Epidermal melanocyte (primary cell): ENCODE measurements around the gene COPZ2.
"Not testable (repeated sequence)": the region's sequence is repeated elsewhere in the genome, so short reads cannot be mapped to it uniquely, and the experiment has no call there.

Experiments
- DNase-seq: peaks from one replicate; pipeline ENCODE4 v3.0.0; 2011; ENCODE audit warnings: low spot score; ENCODE audit not compliant: insufficient read length

COPZ2 gene

DNA sequence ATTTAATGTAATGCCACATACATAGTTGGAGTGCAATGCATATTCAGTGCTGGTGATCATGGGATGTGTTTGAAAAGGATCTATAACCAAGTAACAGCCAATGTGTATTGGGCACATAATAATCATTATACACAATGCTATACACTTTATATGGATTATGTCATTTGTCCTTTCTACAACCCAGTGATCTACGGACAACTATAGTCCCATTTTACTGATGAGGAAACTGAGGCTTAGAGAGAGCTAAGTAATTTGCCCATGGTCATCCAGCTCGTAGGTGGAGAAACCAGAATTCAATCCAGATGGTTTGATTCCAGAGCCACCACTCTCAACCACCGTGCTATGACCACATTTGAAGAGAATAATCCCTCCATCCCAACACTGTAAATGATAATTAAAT lies 27.4 kb downstream of the COPZ2 start:
- no peak for DNase-seq

DNA sequence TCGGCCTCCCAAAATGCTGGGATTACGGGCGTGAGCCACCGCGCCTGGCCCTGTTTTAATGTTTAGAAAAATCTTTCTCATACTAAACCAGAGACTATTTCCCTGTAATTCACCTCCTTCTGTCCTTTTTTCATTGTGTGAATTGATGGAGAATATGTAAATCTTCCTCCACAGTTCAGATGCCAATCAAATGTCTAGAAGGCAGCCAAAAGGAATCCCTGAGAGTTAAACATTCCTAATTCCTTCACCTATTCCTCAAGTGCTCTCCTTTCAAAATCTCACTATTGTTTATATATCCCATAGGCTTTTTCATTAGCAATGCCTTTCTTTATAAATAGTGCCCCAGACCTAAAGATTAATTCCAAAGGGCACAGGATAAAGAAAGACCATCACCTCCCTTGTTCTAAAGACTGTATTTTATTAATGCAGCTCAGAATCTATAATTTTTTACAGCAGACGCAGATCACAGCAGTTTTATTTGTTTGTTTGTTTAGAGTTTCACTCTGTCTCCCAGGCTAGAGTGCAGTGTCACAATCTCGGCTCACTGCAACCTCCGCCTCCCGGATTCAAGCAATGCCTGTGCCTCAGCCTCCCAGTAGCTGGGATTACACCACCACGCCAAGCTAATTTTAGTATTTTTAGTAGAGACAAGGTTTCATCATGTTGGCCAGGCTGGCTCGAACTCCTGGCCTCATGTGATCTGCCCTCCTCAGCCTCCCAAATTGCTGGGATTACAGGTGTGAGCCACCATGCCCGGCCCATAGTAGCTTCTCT lies 30.5 kb downstream of the COPZ2 start:
- DNase-seq: no peak

DNA sequence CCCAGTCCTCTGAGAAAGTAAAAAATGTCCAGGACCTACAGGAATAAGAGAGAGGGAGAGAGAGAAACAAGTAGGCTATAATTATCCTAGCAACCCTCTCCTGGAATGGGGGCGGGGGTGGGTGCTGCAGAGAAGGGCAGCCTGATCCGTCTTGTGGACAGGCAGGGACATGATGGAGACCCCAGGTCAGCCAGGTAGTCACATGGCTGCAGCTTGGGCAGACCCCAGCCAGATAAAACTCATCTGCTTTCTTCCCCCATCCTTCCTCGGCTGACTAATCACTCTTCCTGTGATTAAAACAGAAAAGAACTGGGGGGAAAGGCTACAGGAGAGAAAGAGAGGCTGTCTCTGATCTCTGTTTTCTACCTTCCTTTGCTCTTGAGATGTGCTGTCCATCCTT lies 32.6 kb downstream of the COPZ2 start:
- DNase-seq: no peak

DNA sequence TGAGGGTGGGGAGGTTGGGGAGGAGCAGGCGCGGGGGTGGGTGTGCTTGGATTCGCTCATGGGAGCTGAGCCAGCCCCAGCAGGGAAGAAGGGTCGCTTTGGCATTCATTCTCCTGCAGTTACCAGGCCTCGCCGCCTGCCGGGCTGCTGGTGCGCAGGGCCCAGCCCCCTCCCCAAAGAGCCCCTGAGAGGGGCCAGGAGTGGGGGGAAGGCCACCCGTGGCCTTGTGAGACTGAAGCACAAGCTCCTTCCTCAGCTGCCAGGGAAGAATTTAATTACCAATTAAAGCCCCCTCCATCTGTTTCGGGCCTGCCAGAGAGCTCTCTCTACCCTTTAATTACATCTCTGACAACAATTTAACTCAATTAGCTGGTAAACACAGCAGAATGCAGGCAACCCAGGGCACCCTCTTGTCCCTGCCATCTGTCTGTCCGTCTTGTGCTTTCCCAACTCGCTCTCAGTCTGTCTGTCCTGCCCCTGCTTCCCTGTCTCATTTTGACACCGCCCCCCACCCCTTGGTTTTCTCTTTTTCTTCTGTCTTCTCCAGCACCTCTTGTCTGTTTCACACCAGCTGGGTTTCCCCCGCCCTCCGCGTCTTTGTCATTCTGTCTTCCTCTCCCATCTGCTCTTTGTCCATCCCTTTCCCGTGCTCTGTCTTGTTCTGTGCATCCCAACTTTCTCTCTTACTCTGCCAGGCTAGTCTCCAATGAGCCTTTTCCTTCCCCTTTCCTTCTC lies 34.0 kb downstream of the COPZ2 start:
- DNase-seq: no peak

DNA sequence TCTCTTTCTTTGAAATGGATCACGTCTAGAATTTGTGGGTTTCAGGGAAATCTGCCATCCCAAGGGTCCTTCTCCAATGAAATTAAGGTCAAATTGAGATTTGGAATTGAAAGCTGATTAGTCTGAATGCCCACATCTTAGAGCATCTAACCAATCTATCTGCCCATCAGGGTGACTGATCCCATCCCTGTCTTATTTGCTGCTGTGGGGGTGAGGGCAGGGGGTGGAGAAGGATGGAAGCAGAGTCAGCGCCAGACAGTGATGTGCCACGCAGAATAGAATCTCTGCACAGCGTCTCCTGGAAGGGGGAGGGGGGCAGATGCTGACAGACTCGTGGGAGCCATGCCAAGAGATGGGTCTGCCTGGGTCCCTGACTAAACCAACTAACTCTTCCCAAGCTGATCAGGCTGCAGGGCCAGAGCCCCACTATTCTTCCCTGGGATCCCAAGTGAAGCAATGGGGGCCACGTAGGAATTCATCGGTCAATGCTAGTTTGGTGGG lies 34.6 kb downstream of the COPZ2 start:
- DNase-seq: no peak

DNA sequence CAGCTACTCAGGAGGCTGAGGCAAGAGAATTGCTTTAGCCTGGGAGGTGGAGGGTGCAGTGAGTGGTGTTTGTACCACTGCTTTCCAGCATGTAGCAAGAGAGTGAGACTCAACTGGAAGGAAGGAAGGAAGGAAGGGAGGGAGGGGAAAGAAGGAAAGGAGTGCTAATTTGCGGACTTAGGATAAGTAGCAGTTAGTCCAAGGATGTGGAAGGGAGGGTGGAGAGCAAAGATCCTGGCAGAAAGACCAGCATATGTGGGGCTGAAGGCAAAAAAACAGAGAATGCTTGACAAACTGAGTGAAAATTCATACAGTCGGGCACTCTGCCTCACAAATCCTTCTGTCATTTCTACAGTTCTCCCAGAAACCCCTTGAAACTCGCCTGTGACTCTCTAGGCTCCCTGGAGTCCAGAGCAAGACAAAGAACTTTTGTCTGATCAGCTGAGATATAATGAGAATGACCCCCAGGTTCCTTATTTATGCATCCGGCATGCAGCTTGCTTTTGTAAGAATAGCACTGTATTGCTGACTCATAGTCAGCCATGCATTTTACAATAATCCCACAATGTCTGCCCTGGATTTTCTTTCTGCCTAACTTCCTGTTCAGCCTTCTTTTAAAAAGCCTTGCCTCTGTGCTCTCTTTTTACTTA lies 35.2 kb downstream of the COPZ2 start:
- peak; percentile 83 for DNase-seq

DNA sequence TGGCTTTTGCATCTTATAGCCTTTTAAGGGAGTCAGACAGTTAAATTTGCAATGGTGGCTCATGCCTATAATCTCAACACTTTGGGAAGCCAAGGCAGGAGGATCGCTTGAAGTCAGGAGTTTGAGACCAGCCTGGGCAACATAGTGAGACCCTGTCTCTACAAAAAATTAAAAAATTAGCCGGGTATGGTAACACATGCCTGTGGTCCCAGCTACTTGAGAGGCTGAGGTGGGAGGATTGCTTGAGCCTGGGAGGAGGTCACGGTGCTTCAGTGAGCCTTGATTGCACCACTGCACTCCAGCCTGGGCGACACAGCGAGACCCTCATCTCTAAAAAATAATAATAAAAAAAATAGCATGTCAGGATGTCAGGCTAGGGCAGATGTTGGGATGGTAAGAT lies 35.9 kb downstream of the COPZ2 start:
- not testable (repeated sequence) for DNase-seq

DNA sequence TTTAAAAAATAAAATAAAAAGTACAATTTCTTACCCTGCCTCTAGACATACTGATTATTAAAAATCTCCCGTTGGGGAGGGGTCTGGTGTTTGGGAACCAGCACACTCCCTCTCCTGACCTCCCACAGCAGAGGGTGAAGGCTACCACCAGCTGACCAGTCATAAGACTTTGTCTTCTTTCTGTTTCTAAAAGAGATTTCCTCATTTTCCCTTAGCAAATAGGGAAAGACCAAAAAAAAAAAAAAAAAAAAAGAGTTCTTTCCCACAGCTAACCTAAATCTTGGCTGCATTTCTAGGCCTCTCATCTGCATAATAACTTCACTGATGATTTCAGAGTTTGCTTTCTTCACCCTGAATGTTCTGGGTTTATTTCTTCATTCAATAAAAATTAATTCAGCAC lies 36.4 kb downstream of the COPZ2 start:
- DNase-seq: no peak

DNA sequence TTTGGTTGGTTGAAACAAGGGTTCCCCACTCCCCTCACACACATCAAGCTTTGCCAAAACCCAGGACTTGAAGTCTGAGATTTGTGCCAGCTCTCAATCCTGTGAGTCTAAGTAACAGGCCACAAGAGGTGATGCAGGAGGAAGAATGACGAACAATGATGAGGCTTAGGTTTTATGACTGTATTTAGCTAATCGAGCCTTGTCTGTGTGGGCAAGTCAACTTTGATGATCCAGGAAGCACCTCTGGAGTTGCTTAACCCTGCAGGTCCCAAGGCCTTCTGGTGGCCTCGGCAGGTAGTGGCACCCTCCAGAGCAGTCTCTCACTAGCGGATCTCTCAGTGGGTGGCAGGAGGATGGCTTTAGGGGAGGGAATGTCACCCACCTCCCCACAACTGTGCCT lies 38.0 kb downstream of the COPZ2 start:
- DNase-seq: no peak

DNA sequence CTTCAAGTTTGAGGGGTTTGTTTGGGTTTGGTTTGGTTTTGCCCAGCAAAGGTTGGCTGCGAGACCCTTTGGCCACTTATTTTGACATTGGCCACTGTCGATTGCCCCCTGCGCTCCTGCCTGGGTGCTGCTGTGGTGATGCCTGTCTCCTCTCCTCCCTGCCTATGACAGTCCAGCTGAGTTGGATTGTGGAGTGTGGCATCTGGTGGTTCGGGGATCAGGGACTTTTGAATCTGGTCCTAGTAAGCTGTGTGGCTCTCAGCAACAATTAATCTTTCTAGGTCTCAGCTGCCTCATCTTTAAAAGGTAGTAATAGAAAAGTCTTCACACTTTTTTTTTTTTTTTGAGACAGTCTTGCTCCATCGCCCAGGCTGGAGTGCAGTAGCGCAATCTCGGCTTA lies 39.6 kb downstream of the COPZ2 start:
- no peak for DNase-seq

DNA sequence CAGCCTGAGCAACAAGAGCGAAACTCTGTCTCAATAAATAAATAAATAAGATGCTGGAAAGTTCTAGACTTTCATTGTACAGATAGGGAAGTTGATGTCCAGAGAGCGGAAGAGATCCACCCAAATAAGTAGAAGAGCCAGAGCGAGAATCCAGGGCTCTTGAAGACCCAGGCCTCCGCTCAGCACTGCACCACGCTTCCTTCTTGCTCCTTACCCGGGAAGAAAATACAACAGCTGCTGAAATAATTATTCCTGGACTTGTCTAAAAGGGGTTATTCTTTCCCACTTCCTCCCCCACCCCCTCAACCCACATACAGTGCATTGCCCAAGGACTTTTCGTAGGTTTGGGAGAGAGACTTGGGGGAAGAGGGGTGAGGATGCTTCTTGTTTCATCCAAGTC lies 40.0 kb downstream of the COPZ2 start:
- DNase-seq: no peak

DNA sequence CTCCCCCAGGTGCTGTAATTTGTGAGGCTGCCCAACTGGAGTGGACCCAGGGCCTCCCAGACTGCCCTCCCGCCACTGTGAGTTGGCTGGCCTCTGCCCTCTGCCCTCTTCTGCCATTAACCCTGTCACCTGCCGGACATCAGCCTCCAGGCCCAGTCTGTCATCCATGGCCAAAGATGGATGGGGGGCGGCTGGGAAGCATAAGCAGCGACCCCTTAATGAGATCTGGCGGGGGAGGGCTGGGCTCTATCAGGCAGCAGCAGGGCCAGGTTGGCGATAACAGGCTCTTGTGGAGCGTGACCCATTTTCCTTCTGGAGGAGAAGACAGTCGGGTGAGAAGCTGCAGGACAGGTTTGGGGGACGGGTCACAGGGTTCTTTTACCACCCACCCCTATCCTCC lies 41.4 kb downstream of the COPZ2 start:
- DNase-seq: no peak

DNA sequence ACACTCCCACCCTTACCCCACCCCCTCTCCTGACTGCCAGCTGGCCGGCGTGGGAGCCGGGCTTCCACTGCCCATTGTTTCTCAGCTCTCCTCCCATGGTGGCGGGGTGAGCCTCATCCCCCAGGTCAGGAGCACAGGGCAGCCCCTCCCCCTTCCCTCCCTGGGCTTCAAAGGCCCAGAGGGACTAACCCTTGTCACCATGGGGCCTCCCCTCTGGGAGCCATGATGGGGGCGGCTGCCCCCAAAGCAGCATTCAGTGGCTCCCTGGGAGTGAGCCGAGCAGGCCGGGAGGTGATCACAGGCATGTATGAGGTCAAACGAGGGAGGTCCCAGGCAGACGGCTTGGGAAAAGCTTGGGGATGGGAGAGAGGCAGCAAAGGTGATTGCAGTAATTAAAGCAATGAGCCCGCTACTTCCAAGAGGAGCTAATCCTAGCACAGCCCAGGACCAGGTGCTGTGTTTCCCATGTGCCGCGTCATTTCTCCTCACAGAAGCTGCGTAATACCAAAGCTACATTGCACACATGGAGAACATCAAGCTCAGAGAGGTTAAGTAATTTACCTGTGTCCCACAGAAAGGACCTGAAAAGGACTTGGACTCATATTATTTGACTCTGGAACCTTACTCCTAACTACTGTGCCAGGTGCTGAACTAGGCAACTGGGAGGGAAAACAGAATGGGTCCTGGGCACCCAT lies 42.2 kb downstream of the COPZ2 start:
- no peak for DNase-seq

DNA sequence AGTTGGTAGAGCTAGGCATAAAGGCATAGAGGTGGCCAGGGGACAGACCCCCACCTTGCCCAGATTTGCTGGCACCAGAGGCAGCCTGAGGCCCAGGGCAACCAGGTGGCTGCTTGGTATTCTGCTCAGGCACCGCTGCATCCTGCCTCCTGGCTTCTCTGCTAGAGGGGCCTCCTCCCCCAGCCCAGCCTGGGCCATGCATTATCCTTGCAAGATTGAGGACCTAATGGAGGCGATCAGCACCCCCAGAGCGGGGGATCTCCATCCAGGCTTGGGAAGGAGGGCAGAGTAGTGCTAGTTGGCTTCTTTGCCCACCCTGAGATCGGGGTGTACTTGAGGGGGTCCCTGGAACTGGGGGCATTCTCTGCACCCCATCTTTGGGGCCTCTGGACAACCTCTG lies 42.9 kb downstream of the COPZ2 start:
- DNase-seq: no peak

DNA sequence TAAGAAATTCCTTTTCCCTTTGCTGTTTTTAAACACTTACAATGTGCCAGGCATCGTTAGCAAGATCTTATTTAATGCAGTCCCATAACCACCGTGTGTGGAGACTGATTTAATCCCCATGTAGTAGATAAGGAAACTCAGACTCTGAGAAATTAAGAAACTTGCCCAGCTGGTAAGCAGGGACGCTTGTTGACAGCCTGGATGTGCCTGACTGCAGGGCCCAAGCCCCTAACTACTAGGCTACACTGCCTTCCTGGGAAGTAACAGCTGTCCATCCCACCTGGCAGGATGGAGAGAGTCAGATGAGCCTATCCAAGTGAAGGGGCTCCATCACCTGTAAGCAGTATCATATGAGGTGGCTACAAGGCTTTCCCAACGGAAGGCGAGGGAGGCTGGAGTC lies 43.6 kb downstream of the COPZ2 start:
- no peak for DNase-seq

DNA sequence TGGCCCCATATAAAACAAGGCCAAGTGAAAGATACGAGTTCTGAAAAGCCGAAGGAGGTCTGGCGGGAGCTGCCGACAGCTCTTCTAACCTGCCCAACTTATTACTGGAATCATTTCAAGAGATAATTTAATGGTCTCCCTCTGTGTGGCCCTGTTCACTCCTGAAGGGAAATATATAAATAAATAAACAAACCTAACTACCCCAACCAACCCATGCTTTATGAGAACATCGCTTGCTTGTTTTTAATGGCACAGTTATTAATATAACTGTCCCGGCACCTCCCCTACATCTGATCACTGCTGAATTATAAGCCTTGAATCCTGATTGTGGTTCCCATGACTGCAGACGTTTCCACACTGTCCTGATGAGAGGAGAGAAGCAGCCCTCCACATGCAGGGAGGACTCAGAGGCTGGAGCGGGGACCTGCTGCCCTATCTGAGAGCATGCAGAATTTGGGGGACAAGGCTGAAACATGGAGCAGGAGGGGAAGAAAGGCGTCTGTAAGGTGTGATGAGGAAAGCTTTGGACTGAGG lies 44.5 kb downstream of the COPZ2 start:
- no peak for DNase-seq

DNA sequence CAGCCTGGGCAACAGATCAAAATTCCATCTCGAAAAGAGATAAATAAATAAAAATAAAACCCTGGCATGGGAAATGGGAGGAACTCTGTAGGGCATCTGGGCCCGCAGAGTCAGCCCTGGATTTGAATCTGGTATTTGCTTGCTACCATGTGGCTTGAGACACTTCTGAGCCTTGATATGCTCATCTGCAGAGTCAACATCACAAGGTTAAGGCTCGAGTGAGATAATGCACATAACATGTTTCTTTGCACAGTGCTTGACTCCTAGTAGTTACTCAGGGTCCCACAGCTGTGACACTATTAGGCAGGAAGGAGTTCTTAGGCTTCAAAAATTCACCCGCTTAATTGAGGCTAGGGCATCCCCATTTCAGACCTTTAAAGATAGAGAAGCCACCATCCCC lies 45.4 kb downstream of the COPZ2 start:
- DNase-seq: no peak

DNA sequence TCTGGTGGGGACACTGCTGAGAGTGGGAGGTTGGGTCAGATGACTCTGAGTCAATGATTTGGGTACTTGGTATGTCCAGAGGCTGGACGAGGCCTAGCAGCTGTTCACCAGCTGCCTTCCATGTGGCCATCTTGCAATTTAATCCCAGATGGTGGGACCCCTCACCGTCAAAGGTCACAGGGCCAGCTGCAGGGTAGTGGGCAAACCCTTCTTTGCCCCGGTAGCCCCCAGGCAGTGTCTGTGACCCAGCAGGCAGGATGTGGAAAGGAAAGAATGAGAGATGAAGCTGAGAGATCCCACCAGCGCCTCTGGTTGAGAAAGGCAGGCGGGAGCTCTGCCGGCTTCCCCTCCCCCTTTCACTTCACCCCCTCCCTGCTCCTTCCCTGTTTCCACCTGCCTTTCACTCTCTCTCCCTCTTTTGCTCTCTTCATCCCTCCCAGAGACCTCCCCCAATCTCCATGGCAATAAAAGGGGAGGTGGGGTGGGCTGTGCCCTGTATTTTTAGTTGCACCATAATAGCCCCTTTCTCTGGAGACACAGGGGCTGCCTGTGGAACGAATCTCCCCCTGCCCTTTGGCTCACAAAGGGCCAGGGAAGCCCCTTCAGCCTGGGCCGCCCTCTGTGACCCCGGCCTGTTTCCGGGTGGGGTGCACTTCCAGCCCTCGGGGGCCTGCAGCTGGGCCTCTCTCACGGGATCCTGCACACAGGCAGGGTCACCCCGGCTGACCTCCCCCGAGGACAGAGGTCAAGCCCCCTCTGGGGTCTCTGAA lies 46.5 kb downstream of the COPZ2 start:
- no peak for DNase-seq

DNA sequence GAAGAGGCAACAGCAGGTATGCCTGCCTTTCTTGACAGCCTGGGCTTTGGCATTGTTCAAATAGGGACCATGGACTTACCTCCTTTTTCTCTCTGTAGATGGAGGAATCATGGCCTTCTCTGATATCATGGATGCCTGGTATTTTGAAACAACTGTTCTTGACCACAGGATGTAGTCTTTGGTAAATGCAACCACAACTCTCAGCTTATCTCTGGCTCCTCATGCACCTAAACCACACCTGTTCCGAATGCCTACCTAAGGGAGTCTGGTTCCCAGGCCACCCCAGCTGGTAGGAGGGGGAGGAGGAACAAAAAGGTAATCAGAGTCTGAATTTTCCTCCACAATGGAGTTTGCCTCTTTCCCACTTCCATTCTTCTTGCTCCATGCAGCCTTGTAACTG lies 47.9 kb downstream of the COPZ2 start:
- no peak for DNase-seq

DNA sequence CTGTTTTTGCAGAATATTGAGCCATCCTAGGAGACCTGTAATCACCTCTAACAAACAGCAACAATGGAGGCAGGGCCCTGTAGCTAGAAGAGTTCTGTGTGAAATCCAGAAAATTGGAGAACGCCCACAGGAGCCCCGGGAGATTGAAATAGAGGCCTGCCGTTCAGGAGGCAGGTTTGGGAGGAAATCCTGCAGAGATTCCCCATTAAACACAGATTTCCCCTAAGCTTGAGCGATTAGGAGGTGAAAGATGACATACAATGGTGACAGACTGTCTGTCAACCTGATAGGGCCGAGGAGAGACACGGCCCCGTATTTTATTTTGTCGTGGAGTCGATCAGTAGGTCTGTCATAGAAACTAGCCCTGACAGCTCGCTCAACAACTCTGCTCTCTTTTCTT lies 48.4 kb downstream of the COPZ2 start:
- DNase-seq: no peak

DNA sequence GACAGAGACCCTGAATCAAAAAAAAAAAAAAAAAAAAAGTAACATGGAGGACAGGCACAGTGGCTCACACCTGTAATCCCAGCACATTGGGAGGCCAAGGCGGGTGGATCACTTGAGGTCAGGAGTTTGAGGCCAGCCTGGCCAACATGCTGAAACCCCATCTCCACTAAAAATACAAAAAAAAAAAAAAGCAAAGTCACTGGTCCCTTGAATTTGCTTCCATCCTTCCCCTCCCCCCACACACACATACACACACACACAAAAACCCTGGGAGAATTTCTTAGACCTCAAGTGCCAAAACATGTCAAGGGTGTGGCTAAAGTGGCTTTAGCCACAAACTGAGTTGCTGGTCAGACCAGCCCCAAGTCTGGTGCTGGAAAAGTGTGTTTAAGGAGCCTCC lies 49.2 kb downstream of the COPZ2 start:
- DNase-seq: not testable (repeated sequence)
